ENCODE data around the gene CELF2. TPM values are rescaled to one million over a fixed set of nuclear protein-coding genes. Genes with fewer than 3 reads are reported as not detected.
"Not testable (repeated sequence)": the region's sequence is repeated elsewhere in the genome, so short reads cannot be mapped to it uniquely, and the experiment has no call there.

The CELF2 gene
- total and polyA plus RNA-seq, 2 experiments from 2014 or later = 14.4 to 26.5 TPM

DNA sequence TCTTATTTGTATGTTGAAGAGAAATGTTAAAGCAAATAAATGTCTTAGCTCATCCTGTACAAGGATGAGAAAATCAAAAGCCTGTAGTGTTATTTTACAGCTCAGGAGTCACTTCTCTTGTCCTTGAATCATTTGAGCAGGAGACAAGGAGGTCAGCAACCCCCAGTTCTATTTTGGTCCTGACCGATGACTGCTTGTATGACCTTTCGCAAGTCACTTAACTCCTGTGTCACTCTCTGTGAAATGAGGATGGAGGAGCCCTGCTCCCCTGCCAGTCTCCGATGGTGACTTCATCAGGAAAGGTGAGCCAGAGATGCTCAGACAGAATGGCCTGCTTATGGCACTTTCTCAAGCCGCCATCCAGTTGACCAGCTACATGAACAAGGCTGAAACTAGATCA is 101.0 kb downstream of the CELF2 start:
- H3K9ac ChIP-seq = no peak overlapping the region
- 82 to 86% methylated on average over 4 of the region's 4 CpGs for WGBS, 2 experiments (ENCODE audit: low coverage in 1 of 2, low lambda C conversion rate in 2 of 2, missing lambda C conversion rate in 2 of 2)
- H2AFZ ChIP-seq = no peak overlapping the region
- H3K9me2 ChIP-seq (ENCODE audit: insufficient read depth) = no peaks in the 10 kb centered on the region
- no peak overlapping the region for H3K4me3 ChIP-seq
- no peak for DNase-seq
- 0 out of 2 replicates have a peak, but pooled peaks cover 5% of the 10 kb centered on the region for H3K79me2 ChIP-seq (ENCODE audit: insufficient read depth)
- H3K27me3 ChIP-seq (replicated peaks; ENCODE audit: insufficient read depth) = no peaks in the 10 kb centered on the region
- H3K4me1 ChIP-seq (ENCODE audit: insufficient read depth) = no peaks in the 10 kb centered on the region
- H3K27ac ChIP-seq = no peak overlapping the region
- in situ Hi-C loops (cut with MboI) = no loop called here
- no peaks in the 10 kb centered on the region for H3K36me3 ChIP-seq (ENCODE audit: low read depth)
- no peaks in the 10 kb centered on the region for H3K9me3 ChIP-seq (ENCODE audit: low read depth)
- no peak for TF ChIP-seq EZH2 (IDR thresholded peaks at IDR 0.05; ENCODE audit: insufficient read depth, poor library complexity, severe bottlenecking)
- no peak for TF ChIP-seq EZH2phosphoT487 (IDR thresholded peaks at IDR 0.05; ENCODE audit: insufficient read depth, low read depth)
- no peak overlapping the region for H3K4me2 ChIP-seq (ENCODE audit: unreplicated experiment)
- no peaks in the 10 kb centered on the region for H3F3A ChIP-seq (ENCODE audit: insufficient read depth)
- no peaks in the 10 kb centered on the region; the same call in 1 of the 2 replicates for H4K20me1 ChIP-seq (ENCODE audit: insufficient read depth)

DNA sequence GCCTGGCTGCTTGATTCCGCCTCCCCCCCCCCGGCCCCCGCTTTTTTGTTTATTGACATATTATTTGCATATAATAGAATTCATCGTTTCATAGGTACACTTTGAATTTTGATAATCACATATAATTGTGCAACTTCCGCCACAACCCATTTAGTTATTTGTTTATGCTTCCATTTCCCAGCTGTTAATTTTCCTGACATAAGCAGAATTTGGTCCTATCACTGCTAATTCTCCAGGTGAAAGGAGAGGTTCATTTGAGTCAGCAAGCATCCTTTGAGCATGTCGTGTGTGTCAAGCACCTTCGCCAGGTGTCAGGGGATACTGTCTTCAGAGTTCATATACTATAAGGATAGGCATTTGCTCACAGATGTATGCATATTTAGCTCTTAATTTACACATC is 102.2 kb downstream of the CELF2 start:
- no peak overlapping the region for H3K9ac ChIP-seq
- H3K4me2 ChIP-seq (ENCODE audit: unreplicated experiment) = no peak overlapping the region
- no peaks in the 10 kb centered on the region for H3K36me3 ChIP-seq (ENCODE audit: low read depth)
- no peaks in the 10 kb centered on the region for H4K20me1 ChIP-seq (ENCODE audit: insufficient read depth)
- no peaks in the 10 kb centered on the region for H3F3A ChIP-seq (ENCODE audit: insufficient read depth)
- H3K27ac ChIP-seq = no peak overlapping the region
- no peaks in the 10 kb centered on the region for H3K9me2 ChIP-seq (ENCODE audit: insufficient read depth)
- TF ChIP-seq EZH2 (IDR thresholded peaks at IDR 0.05; ENCODE audit: insufficient read depth, poor library complexity, severe bottlenecking) (no peak), EZH2phosphoT487 (IDR thresholded peaks at IDR 0.05; ENCODE audit: insufficient read depth, low read depth) (no peak)
- H3K4me3 ChIP-seq = no peak overlapping the region
- H3K9me3 ChIP-seq (ENCODE audit: low read depth) = no peaks in the 10 kb centered on the region
- in situ Hi-C loops (cut with MboI) = no loop called here
- H3K27me3 ChIP-seq (replicated peaks; ENCODE audit: insufficient read depth) = no peaks in the 10 kb centered on the region
- no peak overlapping the region for H2AFZ ChIP-seq
- H3K79me2 ChIP-seq (ENCODE audit: insufficient read depth) = 0 out of 2 replicates have a peak, but pooled peaks cover 4% of the 10 kb centered on the region
- WGBS, 2 experiments (ENCODE audit: low coverage in 1 of 2, low lambda C conversion rate in 2 of 2, missing lambda C conversion rate in 2 of 2) = 76 to 84% methylated on average over 7 of the region's 7 CpGs
- no peak for DNase-seq
- H3K4me1 ChIP-seq (ENCODE audit: insufficient read depth) = no peaks in the 10 kb centered on the region

DNA sequence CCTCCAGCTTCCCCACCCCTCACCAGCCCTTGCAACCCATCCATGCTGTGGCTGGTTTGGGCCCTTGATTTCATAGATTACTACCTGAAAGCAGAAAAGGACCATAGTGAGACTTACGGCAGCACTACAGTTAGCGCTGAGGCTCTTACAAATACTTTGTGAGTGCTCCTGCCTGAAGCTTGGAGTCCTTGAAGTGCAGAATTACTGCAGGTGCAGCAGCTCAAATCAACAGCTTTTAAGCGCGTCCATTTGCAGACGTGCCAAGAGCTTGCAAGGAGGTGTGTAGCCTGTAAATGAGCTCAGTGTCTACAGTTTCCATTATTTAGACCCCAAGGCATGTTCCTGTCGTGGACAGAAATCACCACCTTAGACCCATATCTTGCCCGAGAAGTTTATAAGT is 103.0 kb downstream of the CELF2 start:
- no peaks in the 10 kb centered on the region for H3K9me3 ChIP-seq (ENCODE audit: low read depth)
- H3K9me2 ChIP-seq (ENCODE audit: insufficient read depth) = no peaks in the 10 kb centered on the region
- H3F3A ChIP-seq (ENCODE audit: insufficient read depth) = no peaks in the 10 kb centered on the region
- H3K27ac ChIP-seq = no peak overlapping the region
- no peaks in the 10 kb centered on the region for H4K20me1 ChIP-seq (ENCODE audit: insufficient read depth)
- H3K4me1 ChIP-seq (ENCODE audit: insufficient read depth) = no peaks in the 10 kb centered on the region
- H3K79me2 ChIP-seq (ENCODE audit: insufficient read depth) = no peaks in the 10 kb centered on the region
- WGBS, 2 experiments (ENCODE audit: low coverage in 1 of 2, low lambda C conversion rate in 2 of 2, missing lambda C conversion rate in 2 of 2) = 70 to 78% methylated on average over 7 of the region's 7 CpGs
- H3K4me2 ChIP-seq (ENCODE audit: unreplicated experiment) = no peak overlapping the region
- no peaks in the 10 kb centered on the region for H3K27me3 ChIP-seq (replicated peaks; ENCODE audit: insufficient read depth)
- H2AFZ ChIP-seq = no peak overlapping the region
- TF ChIP-seq EZH2phosphoT487 (IDR thresholded peaks at IDR 0.05; ENCODE audit: insufficient read depth, low read depth) (no peak), EZH2 (IDR thresholded peaks at IDR 0.05; ENCODE audit: insufficient read depth, poor library complexity, severe bottlenecking) (no peak)
- H3K9ac ChIP-seq = no peak overlapping the region
- no peaks in the 10 kb centered on the region for H3K36me3 ChIP-seq (ENCODE audit: low read depth)
- DNase-seq = no peak
- in situ Hi-C loops (cut with MboI) = no loop called here
- H3K4me3 ChIP-seq = no peak overlapping the region

DNA sequence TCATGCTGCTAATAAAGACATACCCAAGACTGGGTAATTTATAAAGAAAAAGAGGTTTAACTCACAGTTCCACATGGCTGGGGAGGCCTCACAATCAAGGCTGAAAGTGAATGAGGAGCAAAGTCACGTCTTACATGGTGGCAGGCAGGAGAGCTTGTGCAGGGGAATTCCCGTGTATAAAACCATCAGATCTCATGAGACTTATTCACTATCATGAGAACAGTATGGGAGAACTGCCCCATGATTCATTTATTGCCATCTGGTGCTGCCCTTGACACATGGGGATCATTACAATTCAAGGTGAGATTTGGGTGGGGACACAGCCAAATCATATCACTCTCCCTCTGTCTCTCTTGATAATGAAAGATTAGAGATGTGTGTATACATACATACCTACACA is 106.2 kb downstream of the CELF2 start:
- H4K20me1 ChIP-seq (ENCODE audit: insufficient read depth); H3K27ac ChIP-seq; H3K9ac ChIP-seq; H3F3A ChIP-seq (ENCODE audit: insufficient read depth); H2AFZ ChIP-seq; H3K4me3 ChIP-seq; H3K9me2 ChIP-seq (ENCODE audit: insufficient read depth); DNase-seq; H3K27me3 ChIP-seq (replicated peaks; ENCODE audit: insufficient read depth); H3K9me3 ChIP-seq (ENCODE audit: low read depth); H3K79me2 ChIP-seq (ENCODE audit: insufficient read depth); H3K4me2 ChIP-seq (ENCODE audit: unreplicated experiment); H3K4me1 ChIP-seq (ENCODE audit: insufficient read depth); H3K36me3 ChIP-seq (ENCODE audit: low read depth); in situ Hi-C loops (cut with MboI): not testable (repeated sequence)
- WGBS, 2 experiments (ENCODE audit: low coverage in 1 of 2, low lambda C conversion rate in 2 of 2, missing lambda C conversion rate in 2 of 2) = 47 to 53% methylated on average over 2 of the region's 2 CpGs

DNA sequence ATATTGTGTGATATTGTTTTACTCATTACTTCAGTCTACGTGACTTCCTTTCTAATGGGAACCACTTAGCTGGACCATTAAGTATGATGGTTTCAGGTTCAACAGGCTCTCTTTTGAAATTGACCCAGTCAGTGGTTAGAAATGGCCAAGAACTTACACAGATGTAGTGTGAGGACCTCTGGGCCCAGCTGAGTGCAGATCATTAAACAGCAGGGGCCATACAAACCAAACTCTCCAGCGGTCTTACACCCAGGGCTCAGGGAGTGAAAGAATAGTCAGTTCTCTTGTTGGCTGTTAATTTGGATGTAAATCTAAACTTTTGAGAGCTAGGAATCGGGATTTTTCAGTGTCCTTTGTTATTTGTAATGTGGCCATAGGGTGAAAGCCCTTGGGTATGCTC is 107.3 kb downstream of the CELF2 start:
- DNase-seq = no peak
- WGBS, 2 experiments (ENCODE audit: low coverage in 1 of 2, low lambda C conversion rate in 2 of 2, missing lambda C conversion rate in 2 of 2) = 60 to 67% methylated on average over 3 of the region's 3 CpGs
- Histone ChIP-seq H3K36me3 (ENCODE audit: low read depth) (no peaks in the 10 kb centered on the region), H3K27ac (no peak overlapping the region), H3K79me2 (ENCODE audit: insufficient read depth) (no peaks in the 10 kb centered on the region), H3K4me2 (ENCODE audit: unreplicated experiment) (no peak overlapping the region), H3K27me3 (replicated peaks; ENCODE audit: insufficient read depth) (no peaks in the 10 kb centered on the region), H3K9me3 (ENCODE audit: low read depth) (no peaks in the 10 kb centered on the region), H3K9ac (no peak overlapping the region), H3F3A (ENCODE audit: insufficient read depth) (no peaks in the 10 kb centered on the region), H3K9me2 (ENCODE audit: insufficient read depth) (no peaks in the 10 kb centered on the region), H4K20me1 (ENCODE audit: insufficient read depth) (no peaks in the 10 kb centered on the region), H2AFZ (no peak overlapping the region), H3K4me3 (no peak overlapping the region), H3K4me1 (ENCODE audit: insufficient read depth) (no peaks in the 10 kb centered on the region)
- in situ Hi-C loops (cut with MboI) = no loop called here
- TF ChIP-seq EZH2phosphoT487 (IDR thresholded peaks at IDR 0.05; ENCODE audit: insufficient read depth, low read depth) (no peak), EZH2 (IDR thresholded peaks at IDR 0.05; ENCODE audit: insufficient read depth, poor library complexity, severe bottlenecking) (no peak)

DNA sequence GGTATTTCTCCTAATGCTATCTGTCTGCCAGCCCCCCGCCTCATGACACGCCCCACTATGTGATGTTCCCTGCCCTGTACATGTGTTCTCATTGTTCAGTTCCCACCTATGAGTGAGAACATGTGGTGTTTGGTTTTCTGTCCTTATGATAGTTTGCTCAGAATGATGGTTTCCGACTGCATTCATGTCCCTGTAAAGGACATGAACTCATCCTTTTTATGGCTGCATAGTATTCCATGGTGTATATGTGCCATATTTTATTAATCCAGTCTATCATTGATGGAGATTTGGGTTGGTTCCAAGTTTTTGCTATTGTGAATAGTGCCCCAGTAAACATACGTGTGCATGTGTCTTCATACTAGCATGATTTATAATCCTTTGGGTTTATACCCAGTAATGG is 109.3 kb downstream of the CELF2 start:
- not testable (repeated sequence) for H4K20me1 ChIP-seq (ENCODE audit: insufficient read depth); H3K9me3 ChIP-seq (ENCODE audit: low read depth); H3K79me2 ChIP-seq (ENCODE audit: insufficient read depth)

More for the DNA sequence above, 109.3 kb downstream of the CELF2 start:
- H3F3A ChIP-seq (ENCODE audit: insufficient read depth); DNase-seq; H3K4me1 ChIP-seq (ENCODE audit: insufficient read depth); H3K9ac ChIP-seq; H3K36me3 ChIP-seq (ENCODE audit: low read depth); in situ Hi-C loops (cut with MboI); H2AFZ ChIP-seq; H3K4me3 ChIP-seq; H3K9me2 ChIP-seq (ENCODE audit: insufficient read depth); H3K27ac ChIP-seq; H3K4me2 ChIP-seq (ENCODE audit: unreplicated experiment); H3K27me3 ChIP-seq (replicated peaks; ENCODE audit: insufficient read depth): not testable (repeated sequence)
- 69 to 76% methylated on average over 4 of the region's 4 CpGs for WGBS, 2 experiments (ENCODE audit: low coverage in 1 of 2, low lambda C conversion rate in 2 of 2, missing lambda C conversion rate in 2 of 2)

All from GM23248 (cell line).